Measurements from ENCODE around the gene IGSF6. TPM values are rescaled to one million over a fixed set of nuclear protein-coding genes. Genes with fewer than 3 reads are reported as not detected.
"Not testable (repeated sequence)": the region's sequence is repeated elsewhere in the genome, so short reads cannot be mapped to it uniquely, and the experiment has no call there.

IGSF6 gene
- total RNA-seq, 2 experiments from 2014 or later, result 0.28 to 0.30 TPM

- H4K20me1 ChIP-seq (ENCODE audit: insufficient read depth, low read length); DNase-seq (ENCODE audit: low spot score); intact Hi-C loops (cut with micrococcal nuclease; ENCODE audit: unreplicated experiment); H3K9me2 ChIP-seq (ENCODE audit: insufficient read depth, low read length); H2AFZ ChIP-seq (ENCODE audit: low read length); CTCF ChIA-PET (ENCODE audit: unreplicated experiment); H3K4me1 ChIP-seq (ENCODE audit: insufficient read depth, low read length, poor library complexity, severe bottlenecking); H3K27ac ChIP-seq (ENCODE audit: low read depth, low read length, poor library complexity, severe bottlenecking); BruUV-seq (replicated peaks); H3K4me2 ChIP-seq (ENCODE audit: low read length); POLR2A ChIA-PET; H3K4me3 ChIP-seq (ENCODE audit: low read depth, low read length, poor library complexity, severe bottlenecking); H3K79me2 ChIP-seq (ENCODE audit: insufficient read depth, low read depth, low read length): not testable (repeated sequence)
- Histone ChIP-seq H3K36me3 (ENCODE audit: insufficient read depth, low read length) (peaks cover 59% of the 10 kb centered on the region), H3K9me3 (ENCODE audit: low read length) (peaks cover 12% of the 10 kb centered on the region)
Observed at GRCh38 chr16:21630866-21631265, 21.5 kb downstream of the IGSF6 start.

- H3K79me2 ChIP-seq (ENCODE audit: insufficient read depth, low read depth, low read length); intact Hi-C loops (cut with micrococcal nuclease; ENCODE audit: unreplicated experiment); CTCF ChIA-PET (ENCODE audit: unreplicated experiment): not testable (repeated sequence)
Observed at GRCh38 chr16:21629616-21630539, 22.5 kb downstream of the IGSF6 start.

GRCh38 chr16:21628772-21629171, 23.6 kb downstream of the IGSF6 start:
- TF ChIP-seq EZH2phosphoT487 (IDR thresholded peaks at IDR 0.05; ENCODE audit: borderline replicate concordance, low read depth, low read length), result no peak
- TF ChIP-seq CTCF (conservative IDR thresholded peaks at IDR 0.05; ENCODE audit: low read length), result no peak
- H2AFZ ChIP-seq (ENCODE audit: low read length), result no peak overlapping the region
- CTCF ChIA-PET (ENCODE audit: unreplicated experiment), result no interaction called here
- POLR2A ChIA-PET, result no interaction called here
- H3K36me3 ChIP-seq (ENCODE audit: insufficient read depth, low read length), result peaks cover 71% of the 10 kb centered on the region
- BruUV-seq (replicated peaks), result no TSS peak
- H3K27ac ChIP-seq (ENCODE audit: low read depth, low read length, poor library complexity, severe bottlenecking), result no peak overlapping the region
- intact Hi-C loops (cut with micrococcal nuclease; ENCODE audit: unreplicated experiment), result no loop called here
- no peak overlapping the region for H3K4me2 ChIP-seq (ENCODE audit: low read length)
- no peak overlapping the region for H3K4me3 ChIP-seq (ENCODE audit: low read depth, low read length, poor library complexity, severe bottlenecking)
- DNase-seq (ENCODE audit: low spot score), result no peak
- H3K4me1 ChIP-seq (ENCODE audit: insufficient read depth, low read length, poor library complexity, severe bottlenecking), result peaks cover 9% of the 10 kb centered on the region
- H3K79me2 ChIP-seq (ENCODE audit: insufficient read depth, low read depth, low read length), result no peaks in the 10 kb centered on the region
- H4K20me1 ChIP-seq (ENCODE audit: insufficient read depth, low read length), result no peaks in the 10 kb centered on the region
- peaks cover 12% of the 10 kb centered on the region for H3K9me3 ChIP-seq (ENCODE audit: low read length)
- no peaks in the 10 kb centered on the region for H3K9me2 ChIP-seq (ENCODE audit: insufficient read depth, low read length)

More at GRCh38 chr16:21629616-21630539, 22.5 kb downstream of the IGSF6 start:
- H3K4me3 ChIP-seq (ENCODE audit: low read depth, low read length, poor library complexity, severe bottlenecking); H3K27ac ChIP-seq (ENCODE audit: low read depth, low read length, poor library complexity, severe bottlenecking); H3K4me2 ChIP-seq (ENCODE audit: low read length); DNase-seq (ENCODE audit: low spot score); POLR2A ChIA-PET; H4K20me1 ChIP-seq (ENCODE audit: insufficient read depth, low read length); H3K4me1 ChIP-seq (ENCODE audit: insufficient read depth, low read length, poor library complexity, severe bottlenecking); H3K9me2 ChIP-seq (ENCODE audit: insufficient read depth, low read length); BruUV-seq (replicated peaks); H2AFZ ChIP-seq (ENCODE audit: low read length): not testable (repeated sequence)
- peaks cover 68% of the 10 kb centered on the region for H3K36me3 ChIP-seq (ENCODE audit: insufficient read depth, low read length)
- peaks cover 12% of the 10 kb centered on the region for H3K9me3 ChIP-seq (ENCODE audit: low read length)

All from OCI-LY7 (cell line).